NAMALWA (cell line): ENCODE data around the gene SETDB1.
A peak's percentile ranks its signal among the peaks of the same experiment; 100 is the strongest.

Source experiments
- DNase-seq: peaks from one replicate; pipeline ENCODE4 v3.0.0-alpha.2; 2015; ENCODE audit warnings: low spot score

The SETDB1 gene

DNA sequence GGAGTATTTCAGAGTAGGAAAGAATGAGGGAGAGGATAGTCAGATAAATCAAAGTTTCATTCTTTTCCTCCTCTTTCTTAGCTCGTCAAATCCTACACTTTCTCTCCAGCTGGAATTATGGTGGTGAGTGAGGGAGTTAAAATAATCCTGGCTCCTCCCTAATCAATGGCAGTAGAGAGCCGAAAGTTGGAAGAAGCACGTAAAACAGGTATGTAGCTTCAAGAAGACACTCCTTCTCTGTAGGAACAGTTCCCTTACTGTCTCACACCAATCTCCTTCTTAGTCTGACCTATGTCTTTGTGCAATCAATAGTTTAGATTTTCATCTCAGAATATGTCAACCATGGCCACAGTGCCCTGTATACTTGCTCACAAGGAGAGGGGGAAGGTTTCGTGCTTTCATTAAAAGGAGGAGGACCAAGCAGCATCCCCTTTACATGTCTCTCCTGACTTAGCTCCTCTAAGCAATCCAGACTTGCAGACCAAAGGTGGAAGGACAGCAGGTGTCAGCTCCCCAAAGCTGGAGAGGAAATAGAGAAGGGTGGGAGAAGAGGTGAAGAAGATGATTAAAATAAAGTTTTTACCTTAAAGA is 79.7 kb downstream of the SETDB1 start:
- DNase-seq = peak; percentile 35

DNA sequence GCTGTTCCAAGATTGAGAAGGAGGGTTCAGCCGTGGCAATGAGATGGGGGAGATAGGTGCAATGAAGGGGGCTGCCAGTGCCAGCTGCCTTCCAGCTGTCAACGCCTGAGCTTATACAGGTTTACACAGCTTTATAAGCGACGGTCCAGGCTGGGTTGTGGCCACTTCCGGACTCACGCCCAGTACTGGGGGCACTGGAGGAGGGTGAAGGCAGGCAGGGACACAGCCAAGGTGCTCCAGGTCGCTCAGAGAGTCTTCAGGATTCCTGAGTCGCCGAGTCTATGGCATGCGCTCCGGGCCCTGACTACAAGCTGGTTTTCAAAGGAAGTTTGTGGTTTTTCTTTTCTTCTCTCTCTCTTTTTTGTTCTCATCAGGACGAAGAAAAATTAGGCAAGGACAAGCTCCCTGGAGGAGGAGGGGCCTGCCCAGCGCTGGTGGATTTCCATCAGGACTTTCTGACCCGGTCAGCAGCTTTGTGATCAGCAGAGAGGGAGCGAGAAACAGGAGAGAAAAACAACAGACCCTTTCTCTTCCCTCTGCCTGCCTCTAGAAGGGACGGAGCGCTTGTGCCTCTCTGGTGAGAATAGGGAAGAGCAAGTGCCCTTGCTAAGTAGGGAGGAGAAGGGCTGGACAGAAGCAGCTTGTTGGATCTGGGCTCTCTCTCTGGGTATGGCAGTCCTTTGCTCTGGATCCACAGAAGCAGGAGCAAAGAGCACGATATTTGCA is 80.3 kb downstream of the SETDB1 start, which contains the start of gene MINDY1:
TSS of gene MINDY1 (minus strand) at position 576 of the 726 bp plus-strand sequence. CDS start 4,285 bp downstream, outside the sequence.
- DNase-seq = peak; percentile 81

DNA sequence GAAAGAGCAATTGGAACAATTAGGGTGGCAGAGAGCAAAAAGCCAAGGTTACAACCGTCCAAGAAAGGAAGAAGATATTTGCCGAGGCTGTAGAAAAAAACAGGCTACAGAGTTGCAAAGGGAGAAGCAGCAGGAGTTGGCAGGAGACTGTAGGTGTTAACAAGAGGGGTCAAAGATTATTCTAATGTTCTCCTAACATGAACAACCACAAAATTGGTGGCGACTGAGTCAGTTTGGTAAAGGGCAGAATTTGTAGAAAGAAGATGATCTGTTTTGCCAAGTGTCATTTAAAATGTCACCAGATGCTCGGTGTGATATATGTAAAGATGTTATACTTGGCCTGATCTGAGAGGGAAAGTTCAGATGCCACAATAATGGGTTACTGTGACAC is 81.7 kb downstream of the SETDB1 start:
- no peak for DNase-seq

DNA sequence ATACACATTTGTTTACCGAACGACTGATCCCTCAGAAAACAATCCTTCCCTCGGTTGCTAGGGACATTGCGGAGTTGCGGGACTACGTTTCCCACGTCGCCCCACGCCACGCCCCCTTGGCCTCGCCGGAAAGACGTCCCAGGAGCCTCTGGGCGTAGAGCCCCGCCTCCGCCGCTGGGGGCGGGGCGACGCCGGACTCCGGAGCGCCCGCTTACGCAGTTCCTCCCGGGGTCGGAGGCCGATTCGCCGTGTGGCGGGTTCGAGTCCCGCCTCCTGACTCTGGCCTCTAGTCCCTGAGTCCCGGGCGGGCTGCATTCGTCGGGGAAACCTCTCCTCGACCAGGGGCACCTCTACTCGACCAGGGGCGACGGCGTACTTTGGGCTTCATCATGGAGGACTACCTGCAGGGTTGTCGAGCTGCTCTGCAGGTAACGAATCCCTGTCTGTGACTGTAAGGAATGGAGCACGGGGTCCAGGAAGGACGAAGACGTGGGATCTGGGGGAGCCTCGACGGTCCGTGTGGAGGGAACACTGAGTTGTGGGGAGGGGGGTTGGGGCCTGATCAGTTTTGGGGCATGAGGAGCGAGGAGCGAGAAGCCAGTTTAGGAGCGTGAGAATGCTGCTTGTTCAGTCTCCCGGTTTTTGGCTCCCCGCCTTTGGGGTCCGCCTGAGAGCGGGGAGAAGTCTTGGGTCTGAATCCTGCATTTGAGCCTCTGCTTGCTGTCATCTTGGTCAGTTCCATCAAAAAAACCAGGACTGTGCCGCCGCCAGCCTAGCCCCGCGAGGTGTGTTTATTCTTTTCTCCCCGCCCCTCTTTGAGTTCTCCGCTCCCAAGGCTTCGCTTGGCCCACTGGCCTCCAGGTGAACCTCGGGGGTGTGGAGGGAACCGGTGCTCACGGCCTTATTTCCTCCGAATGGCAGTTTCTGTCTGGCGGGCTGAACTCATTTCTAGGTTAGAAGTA is 82.4 kb downstream of the SETDB1 start, which contains the start of gene PRUNE1:
TSS of gene PRUNE1 (plus strand) at position 206 of the 962 bp plus-strand sequence. CDS start at position 390, 184 bp downstream.
- peak; percentile 98 for DNase-seq

DNA sequence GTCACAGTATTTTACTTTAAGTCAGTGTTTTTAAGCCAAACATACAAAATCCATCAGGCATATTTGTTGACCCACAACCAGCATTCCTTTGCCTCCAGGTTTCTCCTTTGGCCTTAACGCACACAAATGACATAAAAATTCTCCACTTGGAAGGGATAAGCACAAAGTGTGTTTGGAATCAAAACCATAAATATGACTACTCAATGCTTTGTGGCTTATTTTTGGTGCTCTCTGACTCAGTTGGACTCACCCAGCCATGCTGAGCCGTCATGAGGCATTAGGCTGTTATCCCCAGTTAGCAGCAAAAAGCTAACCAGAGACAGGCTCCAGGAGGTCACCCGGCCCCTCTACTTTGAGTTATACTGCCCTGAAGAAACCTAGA is 83.0 kb downstream of the SETDB1 start:
- no peak for DNase-seq

DNA sequence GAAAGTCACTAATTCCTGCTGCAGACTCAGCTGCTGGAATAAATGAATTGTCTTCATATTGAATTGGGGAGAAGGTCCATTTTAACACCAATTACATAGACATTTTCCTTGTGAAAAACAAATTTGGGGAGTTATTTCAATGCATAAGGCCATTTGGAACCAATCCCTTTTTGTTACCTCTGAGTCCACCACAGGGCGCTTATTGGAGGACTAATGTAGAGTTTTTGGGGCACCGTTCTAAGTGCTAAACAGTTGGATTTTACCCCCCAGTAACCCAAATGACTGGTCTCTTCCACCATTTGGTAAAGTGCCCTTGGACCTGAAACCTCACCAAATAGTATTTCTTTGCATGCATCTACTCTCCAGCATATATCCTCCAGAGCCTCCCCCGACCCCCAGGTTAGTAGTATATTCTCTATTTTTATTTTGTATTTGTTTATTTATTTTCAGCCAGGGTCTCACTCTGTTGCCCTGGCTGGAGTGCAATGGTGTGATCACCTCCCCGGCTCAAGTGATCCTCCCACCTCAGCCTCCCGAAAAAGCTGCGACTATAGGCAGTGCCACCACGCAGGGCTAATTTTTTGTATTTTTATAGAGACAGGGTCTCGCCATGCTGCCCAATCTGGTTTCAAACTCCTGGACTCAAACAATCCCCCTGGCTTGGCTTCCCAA is 83.6 kb downstream of the SETDB1 start:
- no peak for DNase-seq

DNA sequence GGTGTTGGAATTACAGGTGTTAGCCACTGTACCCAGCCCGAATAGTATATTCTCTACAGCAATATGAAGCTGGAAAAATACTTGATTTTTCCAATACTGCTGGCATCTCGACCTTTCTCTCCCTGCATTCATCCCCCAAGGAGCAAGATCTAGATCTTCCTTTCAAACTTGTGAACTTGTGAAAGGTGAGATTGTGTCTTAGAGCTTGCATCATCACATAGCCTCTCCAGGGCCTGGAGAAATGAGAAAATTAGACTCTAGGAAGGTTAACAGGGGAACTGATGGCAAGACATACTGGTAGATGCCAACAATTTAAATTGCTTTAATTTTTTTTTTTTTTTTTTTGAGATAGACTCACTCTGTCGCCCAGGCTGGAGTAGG is 84.2 kb downstream of the SETDB1 start:
- no peak for DNase-seq

DNA sequence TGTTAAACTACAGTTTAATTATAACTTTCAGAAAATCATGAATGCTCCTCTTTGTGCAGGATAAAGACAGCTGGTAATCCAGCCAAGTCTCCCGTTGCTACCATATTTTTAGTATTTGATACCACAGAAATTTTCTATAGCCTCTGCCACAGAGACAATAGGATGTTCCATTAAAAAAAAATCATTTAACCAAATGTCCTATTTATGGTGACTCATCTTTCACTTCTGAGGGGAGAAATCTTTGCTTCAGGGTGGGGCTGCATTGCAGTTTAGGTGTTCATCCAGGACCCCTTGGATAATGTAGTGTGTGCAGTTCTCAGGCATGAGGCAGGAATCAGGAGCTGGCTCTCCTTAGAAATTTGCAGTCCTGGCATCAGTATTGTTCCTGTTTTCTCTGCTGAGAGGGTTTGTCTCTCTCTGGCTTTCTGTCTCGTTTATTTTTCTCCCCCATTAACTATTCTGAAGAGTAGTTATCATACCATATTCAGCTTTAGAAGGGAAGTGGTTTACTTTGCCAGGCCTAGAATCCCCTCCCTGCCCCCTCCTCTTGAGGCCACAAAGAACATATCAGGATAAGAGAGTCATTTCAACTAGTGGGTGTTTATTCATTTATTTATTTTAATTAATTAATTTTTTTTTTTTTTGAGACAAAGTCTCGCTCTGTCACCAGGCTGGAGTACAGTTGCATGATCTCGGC is 85.1 kb downstream of the SETDB1 start:
- DNase-seq = peak; percentile 1

DNA sequence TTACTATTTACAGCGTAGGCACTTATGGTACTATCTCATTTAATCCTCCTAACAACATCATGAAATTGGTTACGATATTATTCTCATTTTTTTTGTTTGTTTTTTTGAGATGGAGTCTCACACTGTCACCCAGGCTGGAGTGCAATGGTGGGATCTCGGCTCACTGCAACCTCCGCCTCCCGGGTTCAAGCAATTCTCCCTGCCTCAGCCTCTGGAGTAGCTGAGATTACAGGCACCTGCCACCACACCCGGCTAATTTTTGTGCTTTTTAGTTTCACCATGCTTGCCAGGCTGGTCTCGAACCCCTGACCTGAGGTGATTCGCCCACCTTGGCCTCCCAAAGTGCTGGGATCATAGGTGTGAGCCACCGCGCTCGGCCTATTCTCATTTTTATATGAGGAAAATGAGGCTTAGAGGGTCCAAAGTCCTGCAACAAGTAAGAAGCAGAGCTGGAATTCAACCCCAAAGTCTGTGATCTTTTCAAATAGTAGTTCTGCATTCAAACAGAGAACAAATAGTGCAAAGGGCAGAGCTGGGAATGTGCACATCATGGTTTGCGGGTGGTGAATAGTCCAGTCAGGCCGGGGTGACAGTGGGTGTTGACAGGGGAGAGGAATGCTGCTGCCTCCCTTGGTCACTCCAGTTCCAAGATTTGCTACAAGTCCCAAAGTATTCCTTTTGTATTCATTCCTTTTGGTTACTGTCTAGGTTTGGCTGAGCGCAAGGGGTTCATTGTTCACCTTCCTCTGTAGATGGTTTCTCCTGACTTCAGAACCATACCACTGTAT is 86.7 kb downstream of the SETDB1 start:
- DNase-seq = no peak

DNA sequence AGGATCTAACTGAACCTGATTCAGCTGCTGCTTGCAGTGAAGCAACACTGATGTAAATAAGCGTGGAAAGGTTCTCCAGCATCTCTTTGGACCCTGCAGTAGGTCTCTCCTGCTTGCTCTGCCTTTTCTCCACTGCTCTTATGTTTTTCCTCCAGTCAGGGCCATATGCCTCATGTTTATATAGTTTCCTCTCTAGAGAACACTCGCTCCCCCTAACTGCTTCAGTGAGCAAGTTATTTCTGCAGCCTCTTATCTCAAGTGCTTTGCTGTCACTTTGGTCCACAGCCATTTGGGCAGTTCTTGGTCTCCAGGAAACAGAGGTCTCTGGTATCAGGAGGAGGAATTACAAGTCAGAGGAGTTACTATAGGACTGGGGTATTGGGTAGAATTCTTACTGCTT is 87.4 kb downstream of the SETDB1 start:
- DNase-seq = no peak
